Hematopoietic multipotent progenitor cell treated with erythropoietin and hydrocortisone succinate and interleukin-3 and kit ligand, for 8 days (in vitro differentiated cells): ENCODE data around the gene SNX8.

Experiments used
- DNase-seq: peaks from one replicate; pipeline ENCODE4 v3.0.0-alpha.2; 2015

Gene SNX8

DNA sequence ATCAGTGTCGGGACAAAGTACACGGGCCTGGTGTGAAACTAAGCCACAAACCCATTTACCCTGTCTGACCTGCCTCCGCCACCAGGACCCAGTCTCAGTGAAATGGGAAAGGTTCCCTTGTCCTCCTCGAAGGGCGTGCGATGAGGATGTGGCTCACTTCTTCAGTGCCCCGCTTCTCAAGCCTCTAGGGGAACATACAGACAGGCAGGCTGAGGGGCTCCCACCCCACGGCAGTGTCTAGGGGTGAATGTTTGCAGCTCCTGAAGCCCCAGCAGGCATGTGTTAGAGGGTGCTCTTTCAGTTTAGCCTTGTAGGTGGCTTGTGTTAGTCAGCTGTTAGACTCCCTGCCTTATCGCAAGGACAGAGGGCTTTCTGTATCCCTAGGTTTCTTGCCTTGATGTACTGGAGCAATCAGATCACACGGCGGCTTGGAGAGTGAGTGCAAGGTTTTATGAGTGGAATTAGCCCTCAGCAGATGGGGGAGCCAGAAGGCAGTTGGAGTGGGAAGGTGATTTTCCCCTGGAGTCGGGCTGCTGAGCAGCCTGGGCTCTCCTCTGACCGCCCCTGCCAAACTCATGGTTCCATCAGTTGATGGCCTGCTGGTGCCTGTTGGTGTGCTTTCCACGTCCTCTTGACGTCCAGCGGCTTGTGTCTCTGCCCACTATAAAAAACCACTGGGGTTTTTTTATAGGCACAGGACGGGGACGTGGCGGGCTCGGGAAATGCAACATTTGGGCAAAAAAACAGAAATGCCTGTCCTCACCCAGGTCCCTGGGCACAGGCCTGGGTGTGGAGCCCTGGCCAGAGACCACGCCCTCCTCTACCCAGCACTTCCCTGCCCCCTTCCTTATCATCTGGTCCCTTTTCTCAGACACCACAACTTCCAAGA is 71.5 kb downstream of the SNX8 start:
- peak; percentile 62 for DNase-seq

DNA sequence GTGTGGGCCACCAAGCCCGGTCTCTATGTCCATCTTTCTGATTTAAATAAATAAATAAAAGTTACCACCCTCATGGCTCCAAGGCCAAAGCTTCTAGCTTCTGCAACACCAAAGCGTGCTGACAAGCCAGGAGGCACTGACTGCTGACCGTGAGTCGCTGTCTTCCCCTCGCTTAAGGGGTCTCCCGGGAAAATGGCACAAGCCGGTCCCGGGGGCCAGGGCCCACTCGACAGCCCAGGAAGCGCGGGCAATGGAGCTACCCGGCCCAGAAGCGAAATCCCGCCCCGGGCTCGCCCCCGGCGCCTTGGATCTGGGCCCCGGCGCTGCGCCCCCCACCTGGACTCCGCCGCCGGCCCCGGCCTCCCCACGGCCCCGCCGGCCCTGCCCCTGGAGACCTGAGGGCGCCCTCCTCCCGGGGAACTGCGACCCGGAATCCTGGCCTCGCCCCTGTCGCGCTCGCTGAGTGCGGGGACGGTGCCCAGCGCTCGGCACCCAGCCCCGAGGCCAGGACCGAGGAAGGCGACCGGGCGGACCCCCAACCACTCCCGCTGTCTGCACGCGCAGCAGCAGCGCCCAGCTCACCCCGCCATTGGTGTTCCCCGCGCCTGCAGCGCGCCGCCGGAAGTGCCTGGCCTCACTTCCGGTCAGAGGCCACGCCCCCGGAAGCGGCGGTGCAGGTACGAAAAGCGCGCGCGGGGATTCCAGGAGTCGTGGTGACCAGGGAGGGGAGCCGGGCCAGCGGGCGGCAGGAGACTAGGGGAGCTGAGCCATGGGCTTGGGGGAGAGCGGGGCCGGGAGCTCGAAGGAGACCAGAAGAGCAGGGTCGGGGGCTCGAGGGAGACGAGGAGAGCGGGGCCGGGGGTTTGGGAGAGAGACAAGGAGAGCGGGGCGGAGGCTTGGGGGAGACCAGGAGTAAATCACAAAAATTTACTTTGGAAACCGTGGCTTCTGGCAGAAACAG is 72.4 kb downstream of the SNX8 start, which contains the start of the genes MRM2 and NUDT1:
TSS of gene MRM2 (minus strand) at position 626 of the 961 bp plus-strand sequence. CDS start at position 590, 36 bp downstream.
TSS of gene NUDT1 (plus strand) at position 647 of the 961 bp plus-strand sequence. CDS start 2,349 bp downstream, outside the sequence.
- peak; percentile 78 for DNase-seq

DNA sequence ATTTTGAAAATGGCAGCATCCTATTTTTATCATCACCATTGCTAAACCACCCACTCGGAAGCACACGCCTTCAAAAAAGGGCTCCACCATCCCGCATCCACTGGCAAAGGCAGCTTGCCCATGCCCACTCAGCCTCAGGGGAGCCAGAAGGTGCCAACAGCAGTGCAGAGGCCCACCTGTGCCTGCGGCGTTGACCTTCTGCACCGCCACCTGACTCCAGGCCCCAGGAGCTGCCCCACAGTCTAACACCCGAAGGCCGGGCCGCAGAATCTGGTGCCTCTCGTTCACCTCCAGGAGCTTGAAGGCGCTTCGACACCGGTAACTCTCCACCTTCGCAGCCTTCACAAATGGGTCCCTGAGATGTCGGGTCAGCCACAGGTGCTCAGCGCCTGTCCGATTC is 75.0 kb downstream of the SNX8 start:
- DNase-seq: no peak

DNA sequence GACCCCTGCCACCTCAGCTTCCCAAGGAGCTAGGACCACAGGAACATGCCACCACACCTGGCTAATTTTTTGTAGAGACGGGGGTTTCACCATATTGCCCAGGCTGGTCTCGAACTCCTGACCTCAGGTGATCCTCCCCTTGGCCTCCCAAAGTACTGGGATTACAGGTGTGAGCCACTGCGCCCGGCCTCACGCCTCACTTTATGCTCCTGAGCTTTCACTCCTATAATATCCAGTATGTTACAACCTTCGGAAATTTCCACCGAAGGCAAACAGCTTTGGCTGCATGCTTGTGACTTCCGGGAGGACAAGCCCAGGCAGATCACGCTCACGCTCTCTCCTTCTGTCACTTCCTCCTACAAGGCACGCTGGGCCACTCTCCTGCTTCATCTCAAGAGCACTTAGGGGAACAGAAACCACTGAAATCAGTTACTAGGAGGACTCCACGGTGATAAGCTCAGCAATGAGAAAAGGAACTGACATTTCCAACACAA is 77.1 kb downstream of the SNX8 start:
- no peak for DNase-seq

DNA sequence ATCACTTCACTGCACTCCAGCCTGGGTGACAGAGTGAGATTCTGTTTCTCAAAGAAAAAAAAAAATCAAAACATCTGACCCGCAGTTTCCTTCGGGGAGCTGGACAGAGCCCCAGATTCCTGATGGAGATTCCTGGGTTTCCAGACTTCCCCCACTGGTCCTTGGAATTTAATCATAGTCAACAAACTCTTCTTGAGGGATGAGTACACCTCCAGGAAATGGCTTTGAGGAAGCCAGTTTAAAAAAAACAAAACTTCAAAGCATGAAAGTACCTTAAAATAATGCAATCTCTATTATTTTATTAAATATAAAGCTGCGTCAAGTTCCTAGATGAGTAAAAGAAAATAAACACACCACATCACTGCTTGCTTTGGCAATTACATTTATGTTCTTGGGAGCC is 80.3 kb downstream of the SNX8 start:
- no peak for DNase-seq

DNA sequence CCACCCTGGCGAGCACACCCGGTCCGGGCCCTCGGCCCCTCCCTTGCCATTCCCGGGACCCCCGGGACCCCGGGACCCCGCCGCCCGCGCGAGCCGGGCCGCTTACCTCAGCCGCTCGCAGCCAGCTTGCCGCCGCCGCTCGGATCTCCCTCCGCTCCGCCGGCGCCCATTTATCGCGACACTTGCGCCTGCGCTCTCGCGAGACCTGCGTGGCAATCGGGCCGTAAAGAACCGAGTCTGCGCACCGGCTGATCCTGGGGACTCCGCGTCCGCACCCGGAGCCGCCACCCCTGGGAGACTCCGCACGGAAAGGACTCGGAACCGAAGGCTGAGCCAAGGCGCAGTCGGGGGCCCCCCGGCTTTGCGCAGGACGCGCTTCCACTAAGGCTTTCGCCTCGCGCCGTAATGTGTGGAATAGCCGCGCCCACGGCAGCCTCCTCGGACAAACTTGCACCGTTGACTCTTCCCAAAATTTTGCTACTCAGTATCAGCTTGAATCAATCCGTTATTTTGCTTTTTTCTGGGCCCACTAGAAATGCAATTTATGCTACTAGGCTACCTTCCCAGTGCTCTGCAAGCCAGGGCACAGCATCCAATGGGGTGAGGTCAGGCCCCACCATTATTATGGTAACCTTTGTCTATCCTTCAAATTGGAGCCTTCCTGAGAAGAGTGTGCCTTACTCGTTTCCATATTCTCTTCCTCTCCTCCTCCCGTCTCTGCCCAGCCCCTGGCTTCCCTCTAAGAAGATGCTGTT is 81.3 kb downstream of the SNX8 start, which contains the start of gene MAD1L1:
TSS of gene MAD1L1 (minus strand) at position 180 of the 755 bp plus-strand sequence. CDS start 2,812 bp downstream, outside the sequence.
- peak; percentile 86 for DNase-seq

DNA sequence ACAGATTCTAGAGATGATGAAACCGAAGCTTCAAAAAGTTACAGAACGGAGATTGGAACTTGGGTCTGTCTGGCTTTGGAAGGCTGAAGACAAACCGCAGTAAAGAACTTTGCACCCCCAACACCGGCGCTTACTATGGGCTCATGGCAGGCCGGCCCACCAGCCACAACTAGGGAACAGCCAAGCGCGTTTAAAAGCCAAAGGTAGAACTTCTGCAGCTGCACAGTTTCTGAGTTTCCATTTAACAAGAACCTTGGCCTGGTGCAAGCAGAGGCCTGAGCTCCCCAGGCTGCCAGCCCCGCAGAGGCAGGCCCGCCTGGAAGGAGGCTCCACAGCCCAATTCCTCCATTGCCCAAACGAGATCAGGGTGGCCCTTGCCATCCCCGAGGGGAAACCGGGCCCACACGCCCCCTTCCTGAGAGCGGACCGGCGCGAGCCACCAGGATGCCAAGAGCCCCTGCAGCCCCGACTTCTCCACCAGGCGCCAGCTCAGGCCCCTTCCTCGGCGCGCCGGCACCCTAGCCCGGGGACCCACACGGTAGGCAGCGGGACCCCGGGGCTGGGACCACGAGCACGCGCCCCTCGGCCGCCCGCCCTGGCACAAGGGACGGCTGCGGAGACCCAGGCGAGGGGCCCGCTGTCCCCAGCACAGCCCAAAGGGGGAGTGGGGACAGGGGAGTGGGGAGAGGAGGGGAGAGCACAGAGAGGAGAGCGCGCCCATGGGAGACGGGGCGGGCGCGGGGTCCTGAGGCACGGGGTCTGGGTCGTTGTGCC is 82.1 kb downstream of the SNX8 start:
- DNase-seq: no peak

DNA sequence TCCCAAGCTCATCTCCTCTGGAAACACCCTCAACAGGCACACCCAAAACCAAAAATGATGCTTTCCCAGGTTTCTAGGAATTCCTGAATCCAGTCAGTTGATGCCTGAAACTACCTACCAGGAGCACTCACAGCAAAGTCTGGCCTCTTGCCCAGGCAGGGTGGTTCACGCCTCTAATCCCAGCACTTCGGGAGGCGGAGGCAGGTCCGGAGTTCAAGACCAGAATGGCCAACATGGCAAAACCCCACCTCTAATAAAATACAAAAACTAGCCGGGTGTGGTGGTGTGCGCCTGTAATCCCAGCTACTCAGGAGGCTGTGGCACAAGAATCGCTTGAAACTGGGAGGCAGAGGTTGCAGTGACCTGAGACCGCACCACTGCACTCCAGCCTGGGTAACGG is 83.4 kb downstream of the SNX8 start:
- DNase-seq: no peak

DNA sequence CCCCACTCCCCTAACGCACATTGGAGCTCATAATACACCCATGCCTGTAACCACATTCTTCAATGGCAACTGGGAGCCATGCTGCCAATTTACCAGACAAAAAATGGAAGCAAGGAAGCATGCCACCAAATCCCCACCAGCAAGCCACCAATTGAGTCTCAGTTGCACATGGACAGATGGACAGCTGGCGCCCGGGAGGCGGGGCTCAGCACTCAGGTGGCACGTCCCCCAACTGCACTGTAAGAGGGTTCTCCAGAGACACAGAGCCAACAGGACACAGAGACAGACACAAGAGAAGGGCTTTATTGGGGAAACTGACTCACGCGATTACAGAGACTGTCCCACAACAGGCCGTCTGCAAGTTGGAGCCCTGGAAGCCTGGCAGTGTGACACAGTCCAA is 84.0 kb downstream of the SNX8 start:
- DNase-seq: no peak

DNA sequence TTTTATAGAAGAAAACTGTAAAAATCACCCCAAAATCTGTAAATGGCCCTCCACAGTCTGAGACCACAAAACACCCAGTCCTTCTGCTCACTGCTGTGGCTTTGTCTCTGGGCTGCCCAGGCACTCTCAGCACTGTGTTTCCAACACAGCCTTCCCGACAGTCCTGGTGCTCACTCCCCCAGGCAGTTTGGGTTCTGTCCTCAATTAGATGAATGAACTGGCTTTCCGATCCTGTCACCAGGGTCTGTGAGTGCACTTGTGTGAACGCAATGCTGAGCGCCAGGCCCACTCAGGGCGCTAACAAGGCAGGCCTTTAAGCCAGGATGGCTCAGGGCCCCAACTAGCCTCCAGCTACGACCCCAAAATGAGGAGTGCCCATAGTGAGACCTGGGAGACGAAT is 84.8 kb downstream of the SNX8 start:
- no peak for DNase-seq

DNA sequence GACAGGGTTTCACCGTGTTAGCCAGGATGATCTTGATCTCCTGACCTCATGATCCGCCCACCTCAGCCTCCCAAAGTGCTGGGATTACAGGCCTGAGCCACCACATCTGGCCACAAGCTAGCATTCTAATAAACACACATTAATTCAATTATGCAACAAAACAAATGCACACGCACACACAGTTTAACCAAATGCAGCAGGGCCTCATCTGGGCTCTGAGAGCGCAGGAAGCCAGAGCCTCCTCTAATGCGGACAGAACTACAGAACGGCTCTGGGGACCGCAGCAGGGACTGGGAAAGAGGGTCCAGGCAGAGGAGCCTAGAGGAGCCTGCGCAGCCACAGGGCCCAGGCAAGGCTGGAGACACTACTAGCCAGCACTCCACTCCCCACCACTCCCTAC is 85.3 kb downstream of the SNX8 start:
- DNase-seq: no peak

DNA sequence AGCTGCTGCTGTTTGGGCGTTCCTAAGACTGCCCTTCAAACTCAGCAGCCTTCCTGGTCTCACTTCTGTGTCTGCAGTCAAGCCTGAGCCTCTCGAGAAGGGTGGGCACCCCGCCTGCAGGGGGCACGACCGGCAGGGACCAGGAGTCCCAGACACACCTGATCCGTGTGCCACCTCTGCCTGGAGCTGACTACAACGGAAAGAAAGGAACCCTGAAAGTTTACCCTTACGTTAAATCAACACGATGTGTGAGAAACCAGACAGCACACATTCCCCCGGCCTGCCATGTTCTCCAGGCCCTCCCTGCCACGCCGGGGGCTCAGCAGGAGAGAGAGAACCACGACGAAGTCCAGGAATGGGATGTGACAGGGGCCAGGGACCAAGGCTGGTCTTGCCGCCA is 86.5 kb downstream of the SNX8 start:
- DNase-seq: no peak

DNA sequence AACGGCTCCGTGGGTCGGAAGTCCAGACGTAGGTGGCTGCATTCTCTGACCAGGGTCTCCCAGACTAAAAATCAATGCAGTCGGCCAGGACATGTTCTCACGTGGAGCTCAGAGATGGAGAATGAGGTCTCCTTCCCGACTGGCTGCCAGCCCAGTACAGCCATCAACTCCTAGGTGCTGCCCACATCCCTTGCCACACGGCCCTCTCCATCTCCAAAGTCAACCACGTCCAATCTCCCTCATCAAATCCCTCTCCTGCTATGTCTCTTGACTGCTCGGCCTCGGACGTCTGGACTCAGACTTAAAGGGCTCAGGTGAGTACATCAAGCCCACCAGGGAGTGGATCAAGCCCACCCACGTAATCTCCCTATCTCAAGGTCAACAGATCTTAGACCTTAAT is 88.4 kb downstream of the SNX8 start:
- no peak for DNase-seq

DNA sequence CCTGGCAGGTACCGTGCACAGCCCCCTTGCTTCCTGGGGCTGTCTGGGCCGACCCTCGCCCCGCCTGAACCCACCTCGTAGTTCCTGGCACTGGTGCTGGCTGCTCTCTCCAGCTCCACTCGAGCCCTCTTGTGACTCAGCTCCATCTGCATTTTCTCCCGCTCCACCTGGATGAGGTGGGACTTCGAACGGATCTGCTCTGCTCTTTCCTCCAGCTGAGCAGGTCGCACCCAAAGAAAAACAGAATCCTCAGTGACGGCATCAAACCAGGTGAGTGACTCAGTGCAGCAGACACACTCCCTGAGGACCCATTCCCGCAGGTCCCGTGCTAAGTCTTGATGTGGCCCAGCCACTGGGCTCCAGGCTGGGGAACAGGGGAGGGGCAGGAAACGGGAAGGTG is 88.9 kb downstream of the SNX8 start:
- no peak for DNase-seq

DNA sequence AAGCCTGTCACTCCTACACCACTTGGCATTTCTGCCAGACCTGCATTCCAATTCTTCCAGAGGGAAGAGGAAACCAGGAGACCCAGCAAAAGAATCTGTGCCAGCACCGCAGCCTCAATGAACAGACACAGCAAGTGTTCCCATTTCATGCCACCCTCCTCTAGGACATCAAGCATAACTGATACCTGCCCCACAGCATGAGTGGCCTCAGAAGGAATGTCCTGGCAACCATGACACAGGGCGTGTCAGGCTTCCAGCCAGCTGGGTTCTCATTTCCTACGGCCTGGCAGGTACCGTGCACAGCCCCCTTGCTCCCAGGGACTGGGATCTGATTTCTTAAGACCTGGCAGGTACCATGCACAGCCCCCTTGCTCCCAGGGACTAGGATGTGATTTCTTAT is 89.3 kb downstream of the SNX8 start:
- no peak for DNase-seq

DNA sequence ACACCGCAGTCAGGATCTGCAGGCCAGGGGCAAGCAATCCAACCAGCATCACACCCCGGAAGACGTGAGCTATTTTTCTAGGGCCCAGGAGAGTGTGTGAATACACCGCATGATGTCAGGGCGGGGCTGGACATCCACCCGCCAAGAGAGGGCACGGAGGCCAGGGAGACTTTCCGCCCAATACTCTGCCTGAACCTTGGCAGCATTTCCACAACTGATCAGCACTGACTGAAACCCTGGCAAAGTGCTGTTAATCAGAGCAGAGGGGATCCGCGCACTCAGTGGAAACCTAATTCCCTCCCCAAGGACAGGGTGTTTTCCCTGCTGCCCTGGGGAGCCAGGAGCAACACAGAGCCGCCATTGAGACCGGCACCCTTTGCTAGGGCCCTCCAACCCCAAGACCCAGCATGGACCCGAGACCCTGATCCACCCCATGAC is 89.7 kb downstream of the SNX8 start:
- no peak for DNase-seq

DNA sequence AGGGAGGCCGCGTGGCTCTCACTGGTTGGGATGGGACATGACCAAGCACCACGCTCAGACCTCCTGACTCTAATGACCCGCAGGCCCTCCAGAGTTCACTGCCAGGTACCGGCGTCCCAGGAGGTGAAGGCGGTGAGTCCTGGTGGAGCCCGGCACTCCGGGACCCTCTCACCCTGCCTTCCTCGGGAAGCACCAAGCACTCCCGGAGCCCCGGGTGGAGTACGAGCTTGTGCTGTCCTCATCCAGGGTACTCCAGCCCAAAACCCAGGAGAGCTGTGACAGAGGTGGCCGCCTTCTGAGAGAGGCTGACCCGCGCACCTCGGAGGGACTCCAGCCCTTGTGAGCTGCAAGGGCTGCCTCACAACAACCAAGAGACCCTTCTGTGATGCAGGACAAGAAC is 90.9 kb downstream of the SNX8 start:
- no peak for DNase-seq

DNA sequence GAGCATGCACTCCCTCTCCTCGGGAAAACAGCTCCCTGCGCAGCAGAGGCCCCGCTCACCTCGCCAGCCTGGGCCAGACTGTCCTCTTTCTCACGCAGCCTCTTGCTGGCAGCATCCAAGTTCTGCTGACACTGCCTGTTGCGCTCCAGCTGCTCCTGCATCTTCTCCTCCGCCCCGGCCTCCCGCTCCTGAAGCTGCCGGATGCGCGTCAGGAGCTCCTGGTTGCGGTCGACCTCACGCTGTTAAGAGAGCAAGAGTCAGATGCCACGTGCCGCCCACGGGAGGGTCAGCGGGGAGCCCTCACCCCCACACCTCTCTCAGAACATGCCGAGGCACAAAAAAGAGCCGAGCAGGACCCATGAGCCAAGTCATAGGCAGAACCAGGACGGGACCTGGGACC is 91.7 kb downstream of the SNX8 start:
- DNase-seq: no peak

DNA sequence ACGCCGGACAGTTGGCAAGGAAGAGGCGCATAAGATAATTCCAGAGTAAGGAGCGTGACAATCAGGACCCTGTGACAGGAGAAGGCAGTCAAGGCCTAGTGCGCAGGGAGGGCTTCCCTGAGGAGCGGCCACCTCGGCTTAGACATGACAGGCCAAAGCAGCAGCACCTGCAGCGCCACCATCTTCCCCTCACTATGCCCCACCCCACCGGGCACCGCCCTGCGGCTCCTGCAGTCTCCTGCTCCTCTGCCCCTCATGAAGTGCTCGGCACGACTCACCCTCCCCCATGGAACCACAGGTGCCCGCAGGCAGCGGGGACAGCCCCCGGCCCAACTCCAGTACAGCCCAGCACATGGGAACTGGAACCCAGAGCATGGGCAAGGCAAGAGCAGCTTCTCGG is 93.3 kb downstream of the SNX8 start:
- DNase-seq: no peak

DNA sequence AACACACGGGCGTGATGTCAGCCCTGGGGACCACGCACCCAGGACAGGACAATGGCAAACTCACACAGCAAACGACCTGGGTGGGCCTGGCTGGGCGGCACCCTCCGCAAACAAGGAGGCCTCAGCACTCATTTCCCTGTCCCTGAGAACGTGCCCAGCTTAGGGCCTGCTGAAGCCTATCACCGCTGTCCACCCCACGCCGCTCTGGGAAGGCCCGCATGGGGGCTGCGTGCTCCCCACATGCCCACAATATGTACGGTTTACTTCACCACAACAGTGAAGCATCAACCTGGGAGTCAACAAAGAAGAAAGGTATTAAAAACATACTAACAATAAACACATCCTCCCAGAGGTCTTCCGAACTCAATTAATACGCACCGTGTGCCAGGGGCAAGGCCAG is 93.7 kb downstream of the SNX8 start:
- DNase-seq: no peak

DNA sequence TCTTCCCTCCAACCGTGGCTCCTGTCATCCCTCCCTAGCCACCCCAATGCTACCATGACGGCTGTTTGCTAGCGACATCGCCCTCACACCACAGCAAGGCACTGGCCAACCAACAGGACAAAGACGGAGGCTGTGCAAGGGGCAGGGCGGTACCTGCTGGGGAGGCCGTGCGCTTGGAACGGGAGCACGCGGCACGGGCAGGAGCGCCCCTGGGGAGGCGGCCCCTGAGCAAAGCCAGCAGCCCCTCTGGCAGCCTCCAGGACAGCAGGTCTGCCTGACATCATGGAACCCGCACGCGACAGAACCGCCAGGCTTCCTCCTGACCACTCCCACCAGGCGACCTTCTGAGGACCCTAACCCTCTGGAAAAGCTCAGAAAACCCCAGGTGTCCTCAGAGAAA is 94.2 kb downstream of the SNX8 start:
- DNase-seq: no peak

DNA sequence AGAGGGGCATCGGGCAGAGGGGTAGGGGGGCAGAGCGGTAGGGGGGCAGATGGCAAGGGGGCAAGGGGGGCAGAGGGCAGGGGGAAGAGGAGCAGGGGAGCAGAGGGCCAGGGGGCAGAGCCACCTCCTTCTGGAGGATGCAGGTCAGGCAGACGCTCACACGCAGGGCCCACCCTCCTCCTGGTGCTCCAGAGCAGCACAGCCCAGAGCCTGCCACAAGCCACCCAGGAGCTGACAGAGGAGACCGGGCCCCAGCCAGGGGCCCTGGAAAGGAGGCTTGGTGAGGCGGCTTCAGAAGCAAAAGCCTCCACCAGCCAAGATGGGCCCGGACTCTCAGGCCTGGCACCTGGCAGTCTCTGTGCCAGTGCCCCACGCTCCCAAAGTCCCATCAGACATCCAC is 94.6 kb downstream of the SNX8 start:
- no peak for DNase-seq
